HG03558 (cell line): Measurements from ENCODE around the gene PSME1.

Experiments
- ATAC-seq: cut with Tn5 transposase; IDR thresholded peaks from one replicate; pipeline ENCODE4 v1.9.1; 2021; ENCODE audit warnings: moderate number of reproducible peaks; ENCODE audit not compliant: unreplicated experiment; ENCODE audit errors: extremely low read depth

PSME1 gene

DNA sequence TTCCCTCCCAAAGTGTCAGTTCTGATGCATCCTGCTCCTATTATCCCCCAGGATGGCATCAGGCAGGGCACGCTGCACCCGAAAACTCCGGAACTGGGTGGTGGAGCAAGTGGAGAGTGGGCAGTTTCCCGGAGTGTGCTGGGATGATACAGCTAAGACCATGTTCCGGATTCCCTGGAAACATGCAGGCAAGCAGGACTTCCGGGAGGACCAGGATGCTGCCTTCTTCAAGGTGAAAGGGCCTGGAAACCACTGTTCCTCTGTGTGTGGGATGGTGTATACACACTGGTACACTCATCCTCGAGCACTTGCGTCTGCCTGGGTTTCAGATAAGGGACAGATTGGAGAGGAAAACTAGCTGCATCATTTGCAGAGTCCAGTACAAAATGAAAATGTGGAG lies 26.1 kb downstream of the PSME1 start:
- no peak for ATAC-seq

DNA sequence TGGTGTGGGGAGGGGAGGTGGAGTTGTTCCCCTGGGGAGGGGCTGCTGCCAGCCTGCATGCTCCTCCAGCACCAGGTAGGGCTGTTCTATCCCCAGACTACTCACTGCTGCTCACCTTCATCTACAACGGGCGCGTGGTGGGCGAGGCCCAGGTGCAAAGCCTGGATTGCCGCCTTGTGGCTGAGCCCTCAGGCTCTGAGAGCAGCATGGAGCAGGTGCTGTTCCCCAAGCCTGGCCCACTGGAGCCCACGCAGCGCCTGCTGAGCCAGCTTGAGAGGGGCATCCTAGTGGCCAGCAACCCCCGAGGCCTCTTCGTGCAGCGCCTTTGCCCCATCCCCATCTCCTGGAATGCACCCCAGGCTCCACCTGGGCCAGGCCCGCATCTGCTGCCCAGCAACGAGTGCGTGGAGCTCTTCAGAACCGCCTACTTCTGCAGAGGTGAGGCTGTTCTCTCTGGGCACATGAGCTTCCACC lies 28.6 kb downstream of the PSME1 start:
- no peak for ATAC-seq

DNA sequence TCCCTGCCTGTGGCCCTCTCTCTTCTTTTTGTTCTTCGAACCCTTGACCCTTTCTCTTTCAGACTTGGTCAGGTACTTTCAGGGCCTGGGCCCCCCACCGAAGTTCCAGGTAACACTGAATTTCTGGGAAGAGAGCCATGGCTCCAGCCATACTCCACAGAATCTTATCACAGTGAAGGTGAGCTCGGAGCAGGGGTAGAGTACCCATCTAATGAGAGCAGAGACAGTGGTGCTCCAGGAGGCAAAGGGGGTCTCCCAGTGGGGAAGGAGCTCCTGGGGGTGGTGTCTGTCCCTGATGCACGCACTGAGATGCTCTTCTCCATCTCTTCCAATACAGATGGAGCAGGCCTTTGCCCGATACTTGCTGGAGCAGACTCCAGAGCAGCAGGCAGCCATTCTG lies 29.8 kb downstream of the PSME1 start:
- ATAC-seq = no peak

DNA sequence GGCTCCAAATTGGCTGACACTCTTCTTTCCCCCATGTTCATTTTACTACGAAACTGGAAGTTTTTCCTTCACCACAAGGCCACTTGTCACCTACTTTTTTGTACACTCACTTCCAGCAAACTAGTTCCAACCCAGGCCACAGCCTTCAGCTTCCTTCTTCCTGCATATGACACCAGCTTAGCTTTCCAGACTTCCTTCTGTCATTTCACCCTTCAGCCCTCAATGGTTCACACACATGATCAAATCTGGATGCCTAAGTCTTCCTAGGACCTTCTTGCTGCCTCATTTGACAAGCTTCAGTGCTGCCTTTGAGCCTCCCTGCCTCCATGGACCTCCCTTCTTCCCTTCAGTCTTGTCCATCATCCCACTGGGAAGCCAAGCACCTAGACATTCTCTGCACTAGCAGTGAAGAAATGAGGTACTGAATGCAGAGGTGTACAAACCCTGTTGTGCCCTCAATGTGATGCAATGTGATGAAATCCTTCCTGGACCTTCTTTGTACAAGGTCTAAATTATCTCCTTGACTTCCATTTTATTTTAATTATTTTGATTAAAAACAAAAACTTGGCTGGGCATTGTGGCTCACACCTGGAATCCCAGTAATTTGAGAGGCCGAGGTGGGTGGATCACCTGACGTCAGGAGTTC lies 31.6 kb downstream of the PSME1 start:
- no peak for ATAC-seq

DNA sequence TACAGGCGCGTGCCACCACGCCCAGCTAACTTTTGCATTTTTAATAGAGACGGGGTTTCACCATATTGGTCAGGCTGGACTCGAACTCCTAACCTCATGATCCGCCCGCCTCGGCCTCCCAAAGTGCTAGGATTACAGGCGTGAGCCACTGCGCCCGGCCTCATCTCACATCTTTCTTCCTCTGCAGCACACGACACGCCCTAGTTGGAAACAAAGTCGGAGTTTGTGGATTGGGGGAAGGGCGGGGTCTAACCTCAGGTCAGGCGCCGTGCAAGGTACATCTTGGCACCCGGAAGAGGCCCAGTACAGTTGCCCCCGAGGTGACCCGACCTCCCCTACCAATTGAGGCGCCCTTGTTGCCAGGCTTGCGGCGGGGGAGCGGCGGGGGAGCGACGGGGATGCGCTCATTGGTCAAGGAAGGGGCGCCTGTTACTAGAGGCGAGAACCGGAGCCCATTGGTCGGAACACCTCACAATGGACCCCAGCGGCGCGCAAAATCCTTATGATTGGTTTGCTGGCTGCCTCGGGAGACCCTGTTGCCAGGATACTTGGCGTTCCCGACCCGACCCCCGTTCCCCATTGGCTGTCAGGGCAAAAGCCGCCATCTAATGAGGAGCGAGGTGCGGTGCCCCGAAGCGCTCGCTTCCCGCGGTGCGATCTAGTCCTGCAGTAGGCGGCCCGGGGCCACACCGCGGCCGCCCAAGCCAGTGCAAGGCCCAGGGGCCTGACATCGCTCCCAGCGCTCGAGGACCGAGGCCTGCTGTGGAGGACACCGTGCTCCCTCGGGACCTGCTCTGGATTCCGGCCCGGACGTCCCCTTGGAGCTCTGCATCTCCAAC lies 35.6 kb downstream of the PSME1 start, which contains the start of gene REC8:
REC8 (plus strand) TSS at position 659 of the 839 bp plus-strand sequence. CDS start 473 bp downstream, outside the sequence.
- peak; percentile 79 for ATAC-seq

DNA sequence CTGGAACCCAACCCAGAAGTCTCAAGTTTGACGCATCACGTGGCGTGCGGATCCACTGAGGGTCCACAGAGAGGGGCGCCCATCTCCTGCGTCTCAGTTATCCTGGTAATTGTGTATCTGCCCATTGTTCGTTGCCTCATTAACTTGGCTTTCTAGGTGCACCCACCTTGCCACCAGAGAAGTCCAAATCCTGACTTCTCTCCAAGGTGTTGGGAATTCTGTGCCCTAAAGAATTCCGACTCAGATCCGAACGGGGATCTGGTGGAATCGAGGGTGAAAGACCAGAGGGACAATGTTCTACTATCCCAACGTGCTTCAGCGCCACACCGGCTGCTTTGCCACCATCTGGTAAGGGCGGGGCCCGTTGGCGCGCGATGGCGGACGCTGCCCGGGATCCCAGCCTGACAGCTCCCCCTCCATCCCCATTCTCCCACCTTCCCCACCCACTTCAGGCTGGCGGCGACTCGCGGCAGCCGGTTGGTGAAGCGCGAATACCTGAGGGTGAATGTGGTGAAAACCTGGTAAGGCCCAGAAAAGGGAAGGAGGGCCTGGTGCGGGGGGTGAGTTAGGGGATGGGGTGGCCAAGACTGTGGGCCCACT lies 36.4 kb downstream of the PSME1 start:
- ATAC-seq = no peak

DNA sequence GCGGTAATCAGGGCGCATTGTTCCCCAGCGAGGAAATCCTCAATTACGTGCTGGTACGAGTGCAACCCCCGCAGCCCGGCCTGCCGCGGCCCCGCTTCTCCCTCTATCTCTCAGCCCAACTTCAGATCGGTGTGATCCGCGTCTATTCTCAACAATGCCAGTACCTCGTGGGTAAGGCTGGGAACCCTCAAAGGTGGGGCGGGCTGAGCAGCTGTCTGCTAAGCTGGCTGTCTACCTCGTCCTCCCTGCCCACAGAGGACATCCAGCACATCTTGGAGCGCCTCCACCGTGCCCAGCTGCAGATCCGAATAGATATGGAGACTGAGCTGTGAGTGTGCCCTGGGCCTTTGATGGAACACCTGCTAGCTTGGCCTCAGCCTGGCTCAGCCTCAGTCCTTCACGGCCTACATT lies 36.9 kb downstream of the PSME1 start:
- ATAC-seq = no peak

DNA sequence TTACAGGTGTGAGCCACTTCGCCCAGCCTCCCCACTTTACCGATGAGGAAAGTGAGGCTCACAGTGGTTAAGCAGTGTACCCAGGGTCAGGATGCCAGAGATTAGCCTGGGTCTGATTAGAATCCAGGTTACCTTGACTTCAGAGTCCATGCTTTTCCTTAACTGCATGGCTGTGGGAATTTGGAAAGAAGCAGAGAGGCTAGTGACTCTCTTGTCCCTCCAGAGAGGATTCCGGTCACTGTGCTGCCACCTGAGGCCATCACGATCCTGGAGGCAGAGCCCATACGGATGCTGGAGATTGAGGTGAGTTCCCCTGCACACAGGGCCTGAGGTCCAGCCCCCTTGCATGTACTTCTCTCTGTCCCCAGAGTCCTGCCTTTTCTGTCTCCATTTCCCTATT lies 40.6 kb downstream of the PSME1 start:
- ATAC-seq = no peak

DNA sequence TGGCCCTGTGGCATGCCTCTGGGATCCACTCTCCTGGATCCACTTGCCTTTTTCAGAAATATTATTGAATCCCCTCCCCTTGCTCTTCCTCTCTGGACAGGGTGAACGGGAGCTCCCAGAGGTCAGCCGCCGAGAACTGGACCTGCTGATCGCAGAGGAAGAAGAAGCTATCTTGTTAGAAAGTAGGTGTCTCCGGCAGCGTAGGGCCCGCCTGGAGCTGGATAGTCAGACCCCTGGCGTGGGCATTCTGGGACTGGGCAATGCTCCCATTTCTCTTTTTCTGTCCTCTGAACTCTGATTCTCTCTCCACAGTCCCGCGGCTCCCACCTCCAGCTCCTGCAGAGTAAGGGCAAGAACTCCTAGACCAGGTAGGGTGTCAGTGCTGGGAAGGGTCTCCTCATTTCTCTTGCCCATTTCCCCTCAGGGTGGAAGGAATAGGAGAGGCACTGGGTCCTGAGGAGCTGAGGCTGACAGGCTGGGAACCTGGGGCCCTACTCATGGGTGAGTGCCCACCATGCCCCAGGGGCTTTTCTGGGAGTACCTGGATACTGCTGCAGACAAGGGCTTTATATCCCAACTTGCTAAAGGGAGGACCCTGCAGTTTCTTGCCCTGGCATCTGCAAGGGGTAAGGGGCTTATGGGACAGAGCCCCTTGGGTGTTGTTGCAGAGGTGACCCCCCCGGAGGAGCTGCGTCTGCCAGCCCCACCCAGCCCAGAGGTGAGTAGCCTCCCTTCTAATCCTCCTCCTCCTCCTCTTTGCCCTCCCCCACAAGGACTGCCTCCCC lies 41.2 kb downstream of the PSME1 start:
- ATAC-seq = no peak

DNA sequence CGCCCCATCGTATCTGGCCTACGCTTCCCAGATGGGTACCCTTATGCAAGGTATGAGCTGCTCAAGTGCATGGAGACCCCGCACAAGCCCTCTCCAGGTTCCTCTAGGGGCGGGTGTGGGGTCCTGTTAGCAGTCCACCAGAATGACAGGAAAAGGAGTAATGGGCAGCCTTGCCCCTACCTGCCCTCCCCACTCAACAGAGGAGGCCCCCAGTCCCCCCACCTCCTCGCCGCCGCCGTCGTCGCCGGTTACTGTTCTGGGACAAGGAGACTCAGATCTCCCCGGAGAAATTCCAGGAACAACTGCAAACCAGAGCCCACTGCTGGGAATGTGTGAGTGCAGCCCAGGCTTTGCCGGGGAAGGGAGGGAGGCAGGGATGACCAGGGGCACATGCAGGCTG lies 41.9 kb downstream of the PSME1 start:
- ATAC-seq = no peak

DNA sequence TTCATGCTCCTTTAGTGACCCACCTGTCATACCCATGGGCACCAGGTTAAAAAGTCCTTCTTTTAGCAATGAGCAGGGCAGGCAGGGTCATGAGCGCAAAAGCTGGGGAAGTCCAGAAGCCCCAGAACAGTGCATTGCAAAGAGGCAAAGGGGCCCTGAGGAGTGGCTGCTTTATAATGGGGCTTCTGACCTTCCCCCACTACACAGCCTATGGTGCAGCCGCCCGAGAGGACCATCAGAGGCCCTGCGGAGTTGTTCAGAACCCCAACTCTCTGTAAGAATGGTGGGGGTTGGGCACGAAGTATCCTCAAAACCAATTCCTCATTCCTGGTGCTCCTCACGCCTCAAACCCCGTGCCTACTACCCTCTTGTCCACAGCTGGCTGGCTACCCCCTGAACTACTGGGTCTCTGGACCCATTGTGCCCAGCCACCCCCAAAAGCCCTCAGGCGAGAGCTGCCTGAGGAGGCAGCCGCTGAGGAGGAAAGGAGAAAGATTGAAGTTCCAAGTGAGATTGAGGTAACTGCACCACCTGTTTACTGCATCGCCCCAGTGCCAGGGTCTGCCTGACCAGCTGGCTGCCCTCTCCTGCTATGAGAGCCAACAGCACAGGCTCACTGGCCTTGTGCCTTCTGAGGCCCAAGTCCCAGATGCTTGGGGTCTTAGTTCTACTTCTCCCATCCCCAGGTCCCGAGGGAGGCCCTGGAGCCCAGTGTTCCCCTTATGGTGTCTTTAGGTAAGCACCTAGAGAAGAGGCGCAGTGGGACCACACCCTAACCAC lies 42.6 kb downstream of the PSME1 start:
- ATAC-seq = no peak

DNA sequence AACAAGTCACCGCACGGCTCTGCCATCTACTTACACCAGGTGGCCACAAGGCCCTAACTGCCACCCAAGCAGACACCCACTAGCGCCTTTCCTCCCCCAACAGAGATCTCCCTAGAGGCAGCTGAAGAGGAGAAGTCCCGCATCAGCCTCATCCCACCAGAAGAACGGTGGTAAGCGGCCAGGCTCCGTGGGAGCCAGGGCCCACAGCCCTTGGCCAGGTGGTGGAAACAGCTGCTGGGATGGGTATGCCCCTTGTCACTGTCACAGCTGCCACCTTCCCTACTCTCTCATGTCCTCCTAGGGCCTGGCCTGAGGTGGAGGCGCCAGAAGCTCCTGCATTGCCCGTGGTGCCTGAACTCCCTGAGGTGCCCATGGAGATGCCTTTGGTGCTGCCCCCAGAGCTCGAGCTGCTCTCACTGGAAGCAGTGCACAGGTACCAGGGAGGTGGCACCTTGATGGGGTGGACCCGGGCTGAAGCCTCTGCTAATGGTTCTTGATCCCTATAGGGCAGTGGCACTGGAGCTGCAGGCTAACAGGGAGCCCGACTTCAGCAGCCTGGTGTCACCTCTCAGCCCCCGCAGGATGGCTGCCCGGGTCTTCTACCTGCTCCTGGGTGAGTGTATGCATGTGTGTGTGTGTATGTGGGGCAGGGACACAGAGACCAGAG lies 43.4 kb downstream of the PSME1 start:
- ATAC-seq = no peak

DNA sequence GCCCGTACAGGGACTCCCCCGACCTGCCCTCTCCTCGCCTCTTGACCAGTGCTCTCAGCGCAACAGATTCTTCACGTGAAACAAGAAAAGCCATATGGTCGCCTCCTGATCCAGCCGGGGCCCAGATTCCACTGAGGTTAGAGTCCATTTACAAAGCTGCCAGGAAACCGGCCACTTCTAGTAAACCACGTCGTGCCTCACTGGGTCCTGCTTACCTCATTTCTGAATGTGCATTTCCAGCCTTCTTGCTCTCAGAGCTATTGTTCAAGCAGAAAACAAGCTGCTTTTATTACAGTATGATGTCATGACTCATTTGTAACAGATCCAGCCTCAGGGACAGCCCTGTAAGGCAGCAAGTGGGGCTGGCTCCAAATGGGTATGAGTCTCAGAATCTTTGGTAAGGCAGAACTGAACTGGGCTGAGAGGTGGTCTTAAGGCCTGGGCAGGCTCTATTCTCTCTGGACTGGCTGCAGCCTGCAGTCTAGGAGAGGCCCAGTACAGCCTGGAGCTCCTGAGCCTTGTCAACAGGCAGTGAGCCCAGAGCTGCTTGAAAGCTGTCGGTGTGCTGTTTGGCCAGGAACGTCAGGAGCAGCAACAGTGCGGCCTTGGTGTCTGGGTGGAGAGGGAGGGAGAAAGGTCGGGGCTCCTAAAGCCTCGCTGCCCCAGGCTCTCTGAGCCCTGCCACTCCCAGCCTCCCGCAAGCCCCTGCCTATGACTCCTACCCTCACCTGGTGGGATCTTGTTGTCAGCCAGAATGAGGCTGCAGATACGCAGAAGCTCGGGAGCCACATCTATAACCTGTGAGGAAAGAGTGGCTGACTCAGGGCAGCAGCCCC lies 44.2 kb downstream of the PSME1 start:
- ATAC-seq = no peak

DNA sequence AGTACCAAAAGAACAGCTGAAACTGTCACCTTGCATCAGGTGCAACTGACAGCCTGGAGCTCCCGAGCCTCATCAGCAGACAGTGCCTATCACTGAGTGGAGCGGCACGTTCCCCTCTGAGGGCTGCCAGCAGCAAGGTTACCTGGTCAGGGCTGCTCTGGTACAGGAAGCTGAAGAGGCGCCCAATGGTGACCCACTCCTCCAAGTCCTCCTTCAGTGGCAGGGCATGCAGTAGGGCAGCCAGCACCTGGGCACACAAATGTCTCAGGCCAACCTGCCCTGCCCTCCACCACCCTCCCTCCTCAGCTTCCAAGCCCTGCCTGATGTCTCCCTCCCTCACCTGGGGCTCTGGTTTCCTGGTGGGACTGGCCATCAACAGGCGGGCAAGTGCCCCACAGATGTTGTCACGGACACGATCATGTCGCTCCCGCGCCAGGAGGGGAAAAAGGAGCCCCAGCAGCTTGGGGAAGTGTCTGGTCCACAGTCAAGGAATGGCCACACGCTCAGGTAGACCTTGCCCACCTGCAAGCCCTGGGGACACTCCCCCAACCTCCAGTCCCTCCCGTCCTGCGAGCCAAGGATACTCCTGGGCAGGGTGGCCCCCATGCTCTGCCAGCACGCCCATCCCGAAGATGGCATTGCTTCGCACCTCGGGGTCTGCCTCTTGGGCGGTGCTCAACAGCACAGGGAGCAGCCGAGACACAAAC lies 45.5 kb downstream of the PSME1 start:
- ATAC-seq = no peak

DNA sequence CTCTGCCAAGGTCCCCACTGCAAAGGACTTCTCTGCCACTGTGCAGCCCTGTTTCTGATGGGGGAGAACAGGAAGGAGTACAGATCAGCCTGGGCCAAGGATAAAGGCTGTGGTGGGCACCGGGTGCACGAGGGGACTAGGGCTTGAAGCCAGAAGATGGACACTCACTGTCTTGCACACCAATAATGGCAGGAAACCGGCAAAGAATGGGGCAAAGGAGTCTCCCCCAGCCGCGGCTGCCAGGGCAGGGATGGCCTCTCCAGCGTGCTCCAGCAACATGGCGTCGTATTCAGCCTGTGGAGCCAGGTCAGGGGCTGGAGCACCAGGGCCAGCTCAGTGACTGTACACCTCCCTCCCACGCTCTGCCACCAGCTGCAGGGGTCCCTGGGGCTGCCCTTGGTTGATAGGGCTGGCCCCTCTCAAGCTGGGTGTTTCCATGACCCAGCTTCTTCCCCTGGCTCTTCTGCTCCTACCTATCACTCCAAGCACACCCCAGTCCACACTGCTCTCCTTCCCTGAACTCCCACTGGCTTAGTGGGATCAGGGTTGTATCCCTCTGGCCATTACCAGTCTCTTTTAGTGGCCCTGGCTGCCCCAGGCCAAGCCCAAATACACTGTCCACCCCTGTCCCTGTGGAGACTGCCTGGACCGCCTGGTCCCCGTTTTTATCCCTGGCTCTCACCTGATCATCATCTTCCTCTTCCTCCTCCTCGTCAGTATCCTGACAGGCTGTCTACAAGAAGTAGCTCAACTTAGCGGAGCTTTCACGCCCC lies 46.3 kb downstream of the PSME1 start:
- no peak for ATAC-seq

DNA sequence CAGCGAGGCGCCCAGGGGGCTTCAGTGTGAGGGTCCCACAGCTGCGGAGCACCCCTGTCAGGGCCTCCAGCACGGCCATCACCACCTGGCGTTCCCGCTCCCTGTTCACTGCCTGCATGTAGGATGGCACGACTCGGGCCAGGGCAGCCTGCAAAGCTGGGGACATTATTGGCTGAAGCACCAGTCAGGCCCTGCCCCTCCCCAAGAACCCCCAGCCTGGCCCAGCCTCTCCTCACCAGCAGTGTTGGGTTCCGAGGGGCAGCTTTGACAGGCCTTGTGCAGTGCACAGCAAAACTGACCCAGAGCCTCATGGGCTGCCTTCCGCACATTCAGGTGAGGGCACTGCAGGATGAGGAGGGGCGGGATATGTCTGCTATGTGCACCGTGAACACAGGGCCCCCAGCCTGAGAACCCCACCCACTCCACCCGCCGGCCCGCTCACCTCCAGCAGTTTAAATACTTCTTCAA lies 47.1 kb downstream of the PSME1 start:
- ATAC-seq = no peak
